ENCODE data around the gene SLC38A7. TPM values are rescaled to one million over a fixed set of nuclear protein-coding genes. Genes with fewer than 3 reads are reported as not detected.
"Not testable (repeated sequence)": the region's sequence is repeated elsewhere in the genome, so short reads cannot be mapped to it uniquely, and the experiment has no call there.

Gene SLC38A7
- total RNA-seq, 1 experiment from 2014 or later = 7.3 TPM

- no peak overlapping the region for H3K4me2 ChIP-seq (ENCODE audit: low read length)
- no peaks in the 10 kb centered on the region for H3K79me2 ChIP-seq (ENCODE audit: low read length)
- POLR2A ChIA-PET (ENCODE audit: unreplicated experiment) = no interaction called here
- no TSS peak for BruUV-seq (replicated peaks)
- H3K36me3 ChIP-seq (ENCODE audit: low read depth, low read length) = no peaks in the 10 kb centered on the region
- intact Hi-C loops (cut with micrococcal nuclease) = no loop called here
- no peak overlapping the region for H3K4me3 ChIP-seq (ENCODE audit: low read length)
- H3K9ac ChIP-seq (ENCODE audit: low read length) = no peak overlapping the region
- CTCF ChIA-PET = no interaction called here
- DNase-seq (no peak), ATAC-seq (no peak)
- no peaks in the 10 kb centered on the region for H4K20me1 ChIP-seq (ENCODE audit: low read length)
- H3F3A ChIP-seq (ENCODE audit: low read length, unreplicated experiment) = no peaks in the 10 kb centered on the region
- H3K9me3 ChIP-seq (ENCODE audit: low read length) = no peaks in the 10 kb centered on the region
- H3K27me3 ChIP-seq (ENCODE audit: low read length) = no peaks in the 10 kb centered on the region
- no peak overlapping the region for H3K27ac ChIP-seq (ENCODE audit: low read length)
- no peaks in the 10 kb centered on the region for H3K9me2 ChIP-seq (replicated peaks; ENCODE audit: low read length)
- TF ChIP-seq EZH2 (IDR thresholded peaks at IDR 0.05; ENCODE audit: low read length, unreplicated experiment) (no peak), EZH2phosphoT487 (IDR thresholded peaks at IDR 0.05; ENCODE audit: borderline replicate concordance, low read length) (no peak)
- TF ChIP-seq, protein P1, sequence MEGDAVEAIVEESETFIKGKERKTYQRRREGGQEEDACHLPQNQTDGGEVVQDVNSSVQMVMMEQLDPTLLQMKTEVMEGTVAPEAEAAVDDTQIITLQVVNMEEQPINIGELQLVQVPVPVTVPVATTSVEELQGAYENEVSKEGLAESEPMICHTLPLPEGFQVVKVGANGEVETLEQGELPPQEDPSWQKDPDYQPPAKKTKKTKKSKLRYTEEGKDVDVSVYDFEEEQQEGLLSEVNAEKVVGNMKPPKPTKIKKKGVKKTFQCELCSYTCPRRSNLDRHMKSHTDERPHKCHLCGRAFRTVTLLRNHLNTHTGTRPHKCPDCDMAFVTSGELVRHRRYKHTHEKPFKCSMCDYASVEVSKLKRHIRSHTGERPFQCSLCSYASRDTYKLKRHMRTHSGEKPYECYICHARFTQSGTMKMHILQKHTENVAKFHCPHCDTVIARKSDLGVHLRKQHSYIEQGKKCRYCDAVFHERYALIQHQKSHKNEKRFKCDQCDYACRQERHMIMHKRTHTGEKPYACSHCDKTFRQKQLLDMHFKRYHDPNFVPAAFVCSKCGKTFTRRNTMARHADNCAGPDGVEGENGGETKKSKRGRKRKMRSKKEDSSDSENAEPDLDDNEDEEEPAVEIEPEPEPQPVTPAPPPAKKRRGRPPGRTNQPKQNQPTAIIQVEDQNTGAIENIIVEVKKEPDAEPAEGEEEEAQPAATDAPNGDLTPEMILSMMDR (conservative IDR thresholded peaks at IDR 0.05; ENCODE audit: low read depth, low read length) = no peak
- no peaks in the 10 kb centered on the region for H3K4me1 ChIP-seq (ENCODE audit: insufficient read depth, low read length)
- no peak overlapping the region for H2AFZ ChIP-seq (ENCODE audit: low read length)
These were observed 7.9 kb upstream of the SLC38A7 start for GRCh38 chr16:58692450-58692849.

GRCh38 chr16:58686985-58687706 lies 2.6 kb upstream of the SLC38A7 start:
- CTCF ChIA-PET; H3K4me3 ChIP-seq (ENCODE audit: low read length); BruUV-seq (replicated peaks); H3K9ac ChIP-seq (ENCODE audit: low read length); DNase-seq; H3K27ac ChIP-seq (ENCODE audit: low read length); H3F3A ChIP-seq (ENCODE audit: low read length, unreplicated experiment); H3K79me2 ChIP-seq (ENCODE audit: low read length); H2AFZ ChIP-seq (ENCODE audit: low read length); H3K27me3 ChIP-seq (ENCODE audit: low read length); ATAC-seq; H4K20me1 ChIP-seq (ENCODE audit: low read length); POLR2A ChIA-PET (ENCODE audit: unreplicated experiment); H3K36me3 ChIP-seq (ENCODE audit: low read depth, low read length); H3K9me3 ChIP-seq (ENCODE audit: low read length); H3K4me2 ChIP-seq (ENCODE audit: low read length); H3K9me2 ChIP-seq (replicated peaks; ENCODE audit: low read length): not testable (repeated sequence)
- peaks cover 14% of the 10 kb centered on the region for H3K4me1 ChIP-seq (ENCODE audit: insufficient read depth, low read length)
- intact Hi-C loops (cut with micrococcal nuclease) = loop anchor here (10.0 kb wide), 1 partner anchor 48 kb away; the partner anchor contains the start of gene GOT2

- Histone ChIP-seq H3K36me3 (ENCODE audit: low read depth, low read length) (no peaks in the 10 kb centered on the region), H4K20me1 (ENCODE audit: low read length) (no peaks in the 10 kb centered on the region), H3K9me2 (replicated peaks; ENCODE audit: low read length) (no peaks in the 10 kb centered on the region), H3K4me3 (ENCODE audit: low read length) (peak overlapping the region; percentile 78), H3K27ac (ENCODE audit: low read length) (no peak overlapping the region), H3K9ac (ENCODE audit: low read length) (no peak overlapping the region), H3K79me2 (ENCODE audit: low read length) (peaks cover 6% of the 10 kb centered on the region), H3K9me3 (ENCODE audit: low read length) (no peaks in the 10 kb centered on the region), H2AFZ (ENCODE audit: low read length) (peak overlapping the region; percentile 90), H3F3A (ENCODE audit: low read length, unreplicated experiment) (no peaks in the 10 kb centered on the region), H3K4me1 (ENCODE audit: insufficient read depth, low read length) (peaks cover 14% of the 10 kb centered on the region), H3K27me3 (ENCODE audit: low read length) (no peaks in the 10 kb centered on the region), H3K4me2 (ENCODE audit: low read length) (peak overlapping the region; percentile 91)
- CTCF ChIA-PET = interaction anchor here (0.8 to 1.9 kb wide), 2 partner anchors 24 to 71 kb away, joined by 3 to 11 read pairs; no protein-coding TSS in a partner anchor
- POLR2A ChIA-PET (ENCODE audit: unreplicated experiment) = no interaction called here
- intact Hi-C loops (cut with micrococcal nuclease) = loop anchor here (10.0 kb wide), 1 partner anchor 50 kb away; the partner anchor contains the start of gene GOT2
- no TSS peak for BruUV-seq (replicated peaks)
- TF ChIP-seq, protein P1 (conservative IDR thresholded peaks at IDR 0.05; ENCODE audit: low read depth, low read length) = no peak
- TF ChIP-seq EZH2phosphoT487 (IDR thresholded peaks at IDR 0.05; ENCODE audit: borderline replicate concordance, low read length) (no peak), EZH2 (IDR thresholded peaks at IDR 0.05; ENCODE audit: low read length, unreplicated experiment) (no peak)
- ATAC-seq (peak; percentile 41), DNase-seq (peak; percentile 11)
These were observed 497 bp upstream of the SLC38A7 start for GRCh38 chr16:58685084-58685449.
